DMS79 treated with DMSO at 0.1 percent for 48 hours (cell line): Measurements from ENCODE around the gene ANAPC16.
"Not testable (repeated sequence)": the region's sequence is repeated elsewhere in the genome, so short reads cannot be mapped to it uniquely, and the experiment has no call there.

Source experiments
- DNase-seq: peaks from one replicate; lab custom pipeline; 2025; lab: John Stamatoyannopoulos, UW

Gene ANAPC16

GRCh38 chr10:72243822-72244437 is 28.1 kb downstream of the ANAPC16 start:
- DNase-seq, result no peak

DNA sequence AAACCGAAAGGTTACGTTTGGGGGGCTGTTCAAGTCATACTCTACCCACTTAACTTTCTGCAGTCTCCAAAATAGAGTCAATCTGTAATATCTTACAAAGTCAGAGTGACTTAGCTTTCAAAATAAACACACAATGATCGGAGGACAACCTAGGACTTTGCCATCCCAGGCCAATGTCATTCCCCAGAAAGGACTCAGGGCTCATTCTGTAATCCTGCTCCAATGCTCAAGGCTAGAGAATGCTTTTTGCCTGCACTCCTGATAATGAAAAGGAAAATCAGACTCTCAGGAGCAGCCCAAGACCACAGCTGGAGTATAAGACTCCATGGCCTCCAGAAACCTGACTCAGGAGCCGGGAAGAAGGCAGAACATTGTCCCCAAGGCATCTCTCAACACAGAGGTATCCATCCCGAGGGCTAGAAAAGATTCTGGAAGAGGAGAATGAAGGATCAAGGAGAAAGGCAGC is 28.8 kb downstream of the ANAPC16 start:
- no peak for DNase-seq

GRCh38 chr10:72245949-72246525 is 30.2 kb downstream of the ANAPC16 start:
- DNase-seq, result no peak

- DNase-seq, result no peak
Observed at GRCh38 chr10:72248468-72249151, 32.8 kb downstream of the ANAPC16 start.

- not testable (repeated sequence) for DNase-seq
Observed at GRCh38 chr10:72249176-72249862, 33.5 kb downstream of the ANAPC16 start.

DNA sequence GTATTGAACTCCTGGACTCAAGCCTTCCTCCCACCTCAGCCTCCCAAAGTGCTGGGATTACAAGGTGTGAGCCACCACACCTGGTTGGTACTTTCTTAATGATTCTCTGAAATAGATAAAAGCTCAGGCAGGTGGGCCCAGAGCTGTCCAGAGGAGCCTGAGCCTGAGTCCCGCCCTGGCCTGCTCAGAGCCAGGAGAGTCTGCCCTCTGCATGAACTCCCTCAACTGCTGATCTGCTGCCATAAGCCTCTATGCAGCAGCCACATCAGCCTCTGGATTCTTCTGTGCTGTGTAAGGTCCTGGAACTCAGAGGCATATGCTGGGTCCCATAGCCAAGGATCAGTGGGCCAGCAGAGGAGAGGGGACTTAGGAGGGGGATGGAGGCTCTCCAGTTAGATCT is 34.9 kb downstream of the ANAPC16 start:
- DNase-seq, result no peak

GRCh38 chr10:72251635-72252034 is 35.8 kb downstream of the ANAPC16 start:
- DNase-seq, result no peak

DNA sequence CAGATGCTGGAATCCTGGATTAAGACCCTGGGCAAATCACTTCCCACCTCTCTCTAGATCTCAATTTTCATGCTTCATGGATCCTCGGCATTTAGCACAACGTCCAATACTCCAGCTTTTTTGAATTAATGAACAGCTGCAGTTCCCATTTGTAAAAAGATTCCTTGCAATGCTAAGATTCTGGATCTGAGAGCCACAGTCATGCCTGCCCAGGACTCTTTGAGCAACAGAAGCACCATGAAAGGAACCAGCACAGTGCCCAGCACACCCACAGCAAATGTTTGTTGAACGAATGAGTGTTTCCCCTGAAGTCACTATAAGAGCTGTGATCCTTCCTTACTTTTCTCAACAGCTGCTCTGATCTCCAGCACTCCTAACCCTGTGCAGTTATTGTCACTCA is 37.2 kb downstream of the ANAPC16 start:
- DNase-seq, result no peak

- no peak for DNase-seq
Observed at GRCh38 chr10:72253578-72253977, 37.8 kb downstream of the ANAPC16 start.

DNA sequence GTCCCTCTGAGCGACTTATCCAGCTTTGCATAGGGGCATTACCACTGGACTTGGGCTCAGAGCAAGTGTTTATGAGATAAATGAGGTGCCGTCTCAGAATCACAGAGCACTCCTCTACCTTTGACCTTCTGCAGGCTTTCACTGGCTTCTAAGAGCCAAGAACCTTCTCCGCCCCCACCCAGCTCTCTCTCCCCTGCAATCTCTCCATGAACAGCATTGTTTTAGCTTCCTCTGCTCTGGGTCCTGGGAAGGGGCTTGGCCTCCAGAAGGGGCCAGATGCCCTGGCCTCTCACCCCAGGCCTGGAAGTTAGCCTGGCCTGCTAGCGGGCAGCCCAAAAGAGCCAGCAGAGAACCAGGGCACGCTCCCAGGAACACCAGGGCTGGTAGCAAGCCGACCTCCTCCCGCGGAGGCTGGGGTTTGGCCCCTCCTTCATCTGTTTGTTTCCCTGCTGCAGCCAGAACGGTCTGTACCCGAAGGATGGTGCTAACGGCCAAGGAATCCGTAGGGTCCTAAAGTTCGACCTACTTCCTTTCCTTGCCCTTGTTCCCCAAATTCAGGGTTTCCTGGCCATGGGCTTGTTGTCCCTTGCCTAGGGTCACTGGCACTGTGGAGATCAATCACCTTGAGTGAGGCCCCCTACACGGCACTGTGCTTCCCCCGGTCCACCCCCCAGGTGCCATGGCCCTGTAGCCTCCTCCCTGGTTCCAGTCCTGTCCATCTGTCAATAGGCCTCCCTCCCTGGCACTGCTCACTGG is 39.2 kb downstream of the ANAPC16 start:
- DNase-seq, result peak; percentile 5

DNA sequence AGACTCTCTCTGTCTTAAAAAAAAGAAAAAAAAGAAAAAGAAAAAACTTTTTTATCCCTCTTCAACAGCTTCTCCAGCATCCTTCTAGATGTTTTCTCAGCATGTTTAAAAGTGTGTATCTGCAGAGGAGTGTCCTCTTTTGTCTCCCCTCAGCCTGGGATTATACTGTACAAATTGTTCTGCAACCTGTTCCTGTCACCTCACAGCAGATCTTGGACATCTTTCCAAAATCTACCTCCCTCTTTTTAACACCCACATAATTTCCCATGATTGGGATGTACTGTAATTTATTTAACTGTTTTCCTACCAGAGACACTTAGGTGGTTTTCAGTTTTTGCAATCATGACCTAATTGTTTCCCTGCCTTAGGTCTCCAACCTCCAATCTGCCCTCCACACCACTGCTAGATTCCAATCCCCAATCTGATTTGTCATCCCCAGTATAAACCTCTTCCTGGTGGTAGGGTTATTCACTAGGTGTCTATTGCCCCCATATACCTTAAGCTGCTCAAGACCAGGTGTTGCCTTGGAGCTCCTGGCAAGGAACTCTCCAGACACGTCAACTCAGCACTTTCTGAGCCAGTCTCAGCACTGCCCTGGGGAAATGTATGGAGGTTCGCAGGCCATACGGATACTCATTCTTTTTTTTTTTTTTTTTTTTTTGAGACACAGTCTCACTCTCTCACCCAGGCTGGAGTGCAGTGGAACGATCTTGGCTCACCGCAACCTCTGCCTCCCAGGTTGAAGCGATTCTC is 40.3 kb downstream of the ANAPC16 start:
- no peak for DNase-seq

DNA sequence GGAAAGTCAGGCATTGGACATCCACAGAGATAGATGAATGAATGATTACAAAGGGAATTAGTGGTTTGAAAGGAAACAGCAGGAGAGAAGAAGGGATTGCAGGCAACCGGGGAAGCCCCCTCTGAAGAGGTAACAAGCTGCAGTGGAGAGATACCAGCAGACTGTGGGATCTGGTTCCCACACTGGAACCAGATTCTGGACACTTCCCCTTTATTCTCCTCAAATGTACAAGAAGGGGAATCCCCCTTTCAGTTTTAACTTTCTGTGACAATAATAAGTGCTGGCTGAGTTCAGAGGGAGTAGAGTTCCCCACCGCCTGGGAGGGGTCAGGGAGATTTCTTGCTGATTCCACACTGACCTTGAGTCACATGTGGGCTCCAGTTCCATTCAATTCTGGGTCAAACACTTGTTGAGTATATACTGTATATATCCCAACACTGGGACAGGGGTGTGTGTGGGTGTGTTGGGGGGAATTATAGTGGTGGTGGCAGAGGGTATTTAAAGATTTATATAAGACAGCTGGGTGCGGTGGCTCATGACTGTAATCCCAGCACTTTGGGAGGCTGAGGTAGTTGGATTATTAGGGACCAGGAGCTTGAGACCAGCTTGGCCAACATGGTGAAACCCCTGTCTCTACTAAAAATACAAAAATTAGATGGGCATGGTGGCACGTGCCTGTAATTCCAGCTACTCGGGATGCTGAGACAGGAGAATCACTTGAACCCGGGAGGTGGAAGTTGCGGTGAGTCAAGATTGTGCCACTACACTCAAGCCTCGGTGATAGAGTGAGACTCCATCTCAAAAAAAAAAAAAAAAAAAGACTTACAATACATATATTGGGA is 41.5 kb downstream of the ANAPC16 start:
- DNase-seq, result no peak

DNA sequence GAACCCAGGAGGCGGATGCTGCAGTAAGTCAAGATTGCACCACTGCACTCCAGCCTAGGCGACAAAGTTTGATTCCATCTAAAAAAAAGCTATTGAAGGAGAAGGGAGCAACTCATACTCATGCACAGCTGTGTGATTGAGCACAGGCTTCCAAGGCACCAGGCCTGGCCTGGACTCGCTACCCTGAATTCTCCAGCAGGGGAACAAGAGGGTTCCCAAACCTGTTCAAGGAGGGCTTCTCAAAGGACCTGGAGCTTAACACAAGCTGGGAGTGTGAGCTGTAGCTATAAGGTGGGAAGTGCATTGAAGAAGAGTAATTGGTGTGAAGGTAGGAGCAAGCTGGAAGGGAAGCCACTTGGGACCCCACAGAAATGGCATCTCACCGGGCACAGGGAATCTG is 42.8 kb downstream of the ANAPC16 start:
- no peak for DNase-seq

DNA sequence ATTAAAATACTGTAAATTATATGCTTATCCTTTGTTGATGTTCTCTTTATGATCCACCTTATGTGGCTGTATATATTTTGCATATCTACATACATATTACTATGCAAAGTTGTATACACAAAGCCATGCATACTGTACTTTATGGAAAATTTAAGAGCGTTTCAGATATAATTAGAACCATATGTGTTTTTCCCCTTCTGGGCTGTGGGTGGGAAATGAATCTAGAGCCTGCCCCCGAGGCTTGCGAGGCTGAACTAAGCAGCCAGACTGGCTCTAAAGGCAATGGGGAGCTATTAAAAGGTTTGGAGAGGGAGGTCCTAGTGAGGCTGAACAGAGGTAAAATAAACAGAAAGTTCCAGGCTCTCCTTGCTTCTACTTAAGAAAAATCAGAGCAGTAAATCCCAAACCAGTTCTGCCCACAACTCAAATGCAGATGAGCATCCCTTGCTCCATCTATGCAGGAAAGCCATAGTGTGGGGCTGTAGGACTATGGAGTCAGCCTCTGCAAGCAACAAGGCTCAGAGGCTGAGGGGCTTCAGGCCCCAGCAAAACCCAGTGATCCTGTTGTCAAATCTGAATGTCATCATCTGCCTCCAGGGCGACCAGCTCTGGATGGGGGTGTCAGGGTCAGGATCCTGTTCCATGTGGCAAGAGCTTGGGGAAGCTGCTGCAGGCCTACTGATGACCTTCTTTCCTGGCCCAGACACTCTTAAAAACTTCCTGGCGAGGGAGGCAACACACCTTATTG is 43.9 kb downstream of the ANAPC16 start:
- DNase-seq, result no peak

DNA sequence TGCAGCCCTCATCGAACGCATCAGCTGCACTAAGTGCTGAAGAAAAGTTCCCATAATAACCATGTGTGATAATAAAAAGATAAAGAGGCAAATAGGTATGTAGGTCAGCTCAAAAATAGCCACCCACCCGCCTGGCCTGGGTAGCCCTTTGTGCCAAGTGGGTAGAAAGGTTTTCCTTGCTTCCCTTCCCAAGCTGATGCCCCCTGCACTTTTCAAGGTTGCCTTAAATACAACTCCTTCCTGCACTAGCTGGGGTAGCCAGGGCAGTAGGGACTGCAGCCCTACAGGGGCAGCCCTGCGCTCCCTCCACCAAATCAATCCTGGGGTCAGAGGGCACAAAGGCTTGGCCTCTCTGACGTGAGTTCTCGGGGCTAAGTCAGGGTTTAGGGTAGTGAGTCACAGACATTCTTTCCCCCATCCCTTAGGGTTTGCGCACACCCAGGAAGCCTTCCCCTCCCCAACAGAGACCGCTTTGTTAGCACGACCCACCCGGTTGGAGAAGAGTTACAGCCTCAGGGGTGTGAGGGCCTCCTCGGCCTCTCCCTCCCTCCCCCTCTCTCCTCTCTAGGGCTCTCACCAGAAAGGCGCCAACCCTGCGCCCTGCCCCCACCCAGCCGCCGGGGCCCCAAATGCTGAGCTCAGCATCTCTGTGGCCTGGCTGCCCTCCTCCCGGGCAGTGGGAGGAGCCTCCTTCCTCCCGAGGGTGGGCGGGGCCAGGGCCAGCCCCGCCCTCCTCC is 44.6 kb downstream of the ANAPC16 start:
- DNase-seq, result no peak

GRCh38 chr10:72260976-72261783 is 45.4 kb downstream of the ANAPC16 start:
- no peak for DNase-seq

DNA sequence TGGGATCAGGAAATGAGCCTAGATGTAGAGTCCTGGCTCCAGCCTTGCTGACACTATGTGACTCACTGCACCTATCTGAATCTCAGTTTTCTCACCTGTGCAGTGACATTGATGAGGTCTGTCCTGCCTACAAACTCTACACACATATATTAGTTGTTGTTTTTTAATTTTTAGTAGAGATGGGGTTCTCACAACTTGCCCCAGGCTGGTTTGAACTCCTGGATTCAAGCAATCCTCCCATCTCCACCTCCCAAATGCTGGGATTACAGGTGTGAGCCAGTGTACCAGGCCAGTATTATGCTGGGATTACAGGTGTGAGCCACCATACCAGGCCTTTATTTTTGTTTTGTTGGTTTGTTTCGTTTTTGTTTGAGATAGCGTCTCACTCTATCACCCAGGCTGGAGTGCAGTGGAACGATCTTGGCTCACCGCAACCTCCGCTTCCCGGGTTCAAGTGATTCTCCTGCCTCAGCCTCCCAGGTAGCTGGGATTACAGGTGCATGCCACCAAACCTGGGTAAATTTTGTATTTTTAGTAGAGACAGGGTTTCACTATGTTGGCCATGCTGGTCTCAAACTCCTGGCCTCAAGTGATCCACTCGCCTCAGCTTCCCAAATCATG is 46.1 kb downstream of the ANAPC16 start:
- DNase-seq, result no peak
